H9 (cell line): Measurements from ENCODE around the gene PPBP. TPM values are rescaled to one million over a fixed set of nuclear protein-coding genes. Genes with fewer than 3 reads are reported as not detected.

Source experiments
- DNase-seq: peaks from one replicate; pipeline ENCODE4 v3.0.0-alpha.2; 2017
- H2AFZ ChIP-seq: one replicate; pipeline ENCODE4 v1.6.1; 2013; ENCODE audit warnings: mild to moderate bottlenecking, low read length, control low read depth, moderate library complexity
- H2AK5ac ChIP-seq: 2 replicates; pipeline ENCODE4 v1.6.1; 2013; ENCODE audit warnings: low read length, control low read depth, mixed read lengths; ENCODE audit not compliant: insufficient read length
- H2BK120ac ChIP-seq: one replicate; pipeline ENCODE4 v1.6.1; 2013; ENCODE audit warnings: low read depth, mild to moderate bottlenecking, low read length, control low read depth, inconsistent platforms; ENCODE audit not compliant: poor library complexity, severe bottlenecking
- H2BK12ac ChIP-seq: 2 replicates; pipeline ENCODE4 v1.6.1; 2013; ENCODE audit warnings: low read length, control low read depth, mixed read lengths, low read depth; ENCODE audit not compliant: insufficient read length
- H2BK15ac ChIP-seq: 2 replicates; pipeline ENCODE4 v1.6.1; 2013; ENCODE audit warnings: low read depth, low read length, control low read depth
- H2BK20ac ChIP-seq: one replicate; pipeline ENCODE4 v1.6.1; 2013; ENCODE audit warnings: low read depth, mild to moderate bottlenecking, low read length, control low read depth, inconsistent platforms; ENCODE audit not compliant: poor library complexity, severe bottlenecking
- H2BK5ac ChIP-seq: 2 replicates; pipeline ENCODE4 v1.6.1; 2013; ENCODE audit warnings: low read length, control low read depth, mixed read lengths; ENCODE audit not compliant: insufficient read length
- H3K14ac ChIP-seq: 2 replicates; pipeline ENCODE4 v1.6.1; 2013; ENCODE audit warnings: low read length, control low read depth; ENCODE audit not compliant: insufficient read depth
- H3K18ac ChIP-seq: 2 replicates; pipeline ENCODE4 v1.6.1; 2013; ENCODE audit warnings: low read depth, mild to moderate bottlenecking, mixed read lengths, low read length, control low read depth; ENCODE audit not compliant: insufficient read length
- H3K23ac ChIP-seq: 2 replicates; pipeline ENCODE4 v1.6.1; 2013; ENCODE audit warnings: low read length, control low read depth, mixed read lengths, low read depth; ENCODE audit not compliant: insufficient read length
- H3K23me2 ChIP-seq: 2 replicates; pipeline ENCODE4 v1.6.1; 2013; ENCODE audit warnings: low read depth, mild to moderate bottlenecking, mixed read lengths, low read length, control low read depth; ENCODE audit not compliant: insufficient read length, poor library complexity, severe bottlenecking
- H3K27ac ChIP-seq: 2 replicates; pipeline ENCODE4 v1.5.1; 2013; ENCODE audit warnings: low read length, control low read depth, mixed read lengths, low read depth; ENCODE audit not compliant: insufficient read length
- H3K27me3 ChIP-seq: 2 replicates; pipeline ENCODE4 v1.6.1; 2013; ENCODE audit warnings: low read length, control low read depth, inconsistent platforms; ENCODE audit not compliant: insufficient read depth
- H3K4ac ChIP-seq: 2 replicates; pipeline ENCODE4 v1.6.1; 2013; ENCODE audit warnings: low read depth, mild to moderate bottlenecking, control low read depth, inconsistent platforms, low read length, moderate library complexity
- H3K4me1 ChIP-seq: 2 replicates; pipeline ENCODE4 v1.6.1; 2013; ENCODE audit warnings: low read length, control low read depth, inconsistent platforms; ENCODE audit not compliant: insufficient read depth
- H3K4me2 ChIP-seq: 2 replicates; pipeline ENCODE4 v1.6.1; 2013; ENCODE audit warnings: low read length, control low read depth, mixed read lengths; ENCODE audit not compliant: insufficient read length, insufficient read depth
- H3K56ac ChIP-seq: 2 replicates; pipeline ENCODE4 v1.6.1; 2013; ENCODE audit warnings: low read depth, mild to moderate bottlenecking, mixed read lengths, low read length, control low read depth; ENCODE audit not compliant: insufficient read length
- H3K79me1 ChIP-seq: 2 replicates; pipeline ENCODE4 v1.6.1; 2013; ENCODE audit warnings: low read depth, mild to moderate bottlenecking, moderate library complexity, low read length, control low read depth, inconsistent platforms; ENCODE audit not compliant: insufficient read depth, poor library complexity, severe bottlenecking
- H3K79me2 ChIP-seq: 2 replicates; pipeline ENCODE4 v1.6.1; 2013; ENCODE audit warnings: low read length, control low read depth, inconsistent platforms; ENCODE audit not compliant: insufficient read depth
- H3K9ac ChIP-seq: 2 replicates; pipeline ENCODE4 v1.6.1; 2013; ENCODE audit warnings: low read length, control low read depth, mixed read lengths; ENCODE audit not compliant: insufficient read length; ENCODE audit errors: extremely low read depth
- H3K9me3 ChIP-seq: one replicate; pipeline ENCODE4 v1.6.1; 2013; ENCODE audit warnings: low read depth, low read length, inconsistent platforms; ENCODE audit not compliant: control insufficient read depth
- H3T11ph ChIP-seq: one replicate; pipeline ENCODE4 v1.6.1; 2013; ENCODE audit warnings: mild to moderate bottlenecking, low read length, control low read depth, inconsistent platforms
- H4K20me1 ChIP-seq: one replicate; pipeline ENCODE4 v1.6.1; 2013; ENCODE audit not compliant: control insufficient read depth, insufficient read length, insufficient read depth
- H4K5ac ChIP-seq: 2 replicates; pipeline ENCODE4 v1.6.1; 2013; ENCODE audit warnings: low read depth, mild to moderate bottlenecking, mixed read lengths, low read length, control low read depth; ENCODE audit not compliant: insufficient read length
- H4K8ac ChIP-seq: replicated peaks from 2 replicates; pipeline ENCODE4 v1.6.1; 2013; ENCODE audit warnings: low read length, control low read depth, mixed read lengths, low read depth; ENCODE audit not compliant: insufficient read length
- H4K91ac ChIP-seq: 2 replicates; pipeline ENCODE4 v1.6.1; 2013; ENCODE audit warnings: low read depth, mild to moderate bottlenecking, moderate library complexity, mixed read lengths, low read length, control low read depth; ENCODE audit not compliant: insufficient read length
- H3K27ac Mint-ChIP-seq, 3 experiments: 2 replicates in 2 of 3; 3 replicates in 1 of 3; pipeline ENCODE4 v1.8.0; 2020 to 2021; ENCODE audit warnings: mixed read lengths in 3 of 3, mild to moderate bottlenecking in 1 of 3, moderate library complexity in 1 of 3
- H3K27me3 Mint-ChIP-seq: 2 replicates; pipeline ENCODE4 v1.8.0; 2021; ENCODE audit warnings: low read depth, mild to moderate bottlenecking, moderate library complexity, mixed read lengths
- H3K36me3 Mint-ChIP-seq, 3 experiments: 2 replicates in 2 of 3; 3 replicates in 1 of 3; pipeline ENCODE4 v1.8.0; 2020 to 2021; ENCODE audit warnings: low read depth in 3 of 3, mixed read lengths in 3 of 3; ENCODE audit not compliant: insufficient read depth in 1 of 3
- H3K4me1 Mint-ChIP-seq, 2 experiments: 2 replicates each; pipeline ENCODE4 v1.8.0; 2020; ENCODE audit warnings: mixed read lengths in 2 of 2
- H3K4me3 Mint-ChIP-seq, 2 experiments: 2 replicates in 1 of 2; 3 replicates in 1 of 2; pipeline ENCODE4 v1.8.0; 2020 to 2021; ENCODE audit warnings: mild to moderate bottlenecking in 2 of 2, mixed read lengths in 2 of 2, moderate library complexity in 1 of 2
- H3K9me3 Mint-ChIP-seq, 2 experiments: 2 replicates in 1 of 2; 3 replicates in 1 of 2; pipeline ENCODE4 v1.8.0; 2020; ENCODE audit warnings: mild to moderate bottlenecking in 2 of 2, mixed read lengths in 2 of 2, moderate library complexity in 1 of 2
- WGBS: extraction: QIAGEN DNeasy Blood & Tissue Kit; methylation state at CpG from one replicate; pipeline ENCODE4 v1.1.7; 2013; ENCODE audit warnings: missing lambda C conversion rate, low lambda C conversion rate, mixed read lengths; ENCODE audit not compliant: insufficient read length; ENCODE audit errors: extremely low coverage; 5-methylcytosine and 5-hydroxymethylcytosine counted together
- total RNA-seq: library from RNA; stranded (reverse); gene quantifications from 2 replicates; pipeline ENCODE4 v1.2.1, GENCODE V29; 2021
- TF ChIP-seq, protein P1 (sequence below): fragments of 200-600 bp; sonication (generic); conservative IDR thresholded peaks from 3 replicates; pipeline ENCODE4 v1.8.0; 2021; ENCODE audit warnings: antibody characterized with exemption, mild to moderate bottlenecking

Gene PPBP
- total RNA-seq, 1 experiment from 2014 or later = 0.33 TPM

DNA sequence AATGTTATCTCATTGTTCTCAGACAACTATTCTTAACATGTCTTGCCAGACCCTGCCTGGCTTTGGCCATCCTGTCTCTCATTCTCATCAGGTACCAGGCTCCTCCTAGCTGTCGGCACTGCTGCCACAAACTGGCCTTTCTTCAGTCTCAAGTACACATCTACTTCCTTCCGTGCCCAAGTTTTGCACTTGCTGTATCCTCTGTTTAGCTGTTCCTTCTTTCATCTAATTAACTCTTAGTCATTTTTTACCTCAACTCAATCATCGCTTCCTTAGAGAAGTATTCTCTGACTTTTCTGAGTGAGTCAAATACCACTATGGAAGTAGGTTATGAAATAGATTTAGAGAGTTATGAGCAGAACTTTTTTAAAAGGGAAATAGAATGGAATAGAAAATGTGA lies 30.8 kb upstream of the PPBP start:
- WGBS = no CpG with 5 or more reads among the region's 3 CpGs
- TF ChIP-seq, protein P1, sequence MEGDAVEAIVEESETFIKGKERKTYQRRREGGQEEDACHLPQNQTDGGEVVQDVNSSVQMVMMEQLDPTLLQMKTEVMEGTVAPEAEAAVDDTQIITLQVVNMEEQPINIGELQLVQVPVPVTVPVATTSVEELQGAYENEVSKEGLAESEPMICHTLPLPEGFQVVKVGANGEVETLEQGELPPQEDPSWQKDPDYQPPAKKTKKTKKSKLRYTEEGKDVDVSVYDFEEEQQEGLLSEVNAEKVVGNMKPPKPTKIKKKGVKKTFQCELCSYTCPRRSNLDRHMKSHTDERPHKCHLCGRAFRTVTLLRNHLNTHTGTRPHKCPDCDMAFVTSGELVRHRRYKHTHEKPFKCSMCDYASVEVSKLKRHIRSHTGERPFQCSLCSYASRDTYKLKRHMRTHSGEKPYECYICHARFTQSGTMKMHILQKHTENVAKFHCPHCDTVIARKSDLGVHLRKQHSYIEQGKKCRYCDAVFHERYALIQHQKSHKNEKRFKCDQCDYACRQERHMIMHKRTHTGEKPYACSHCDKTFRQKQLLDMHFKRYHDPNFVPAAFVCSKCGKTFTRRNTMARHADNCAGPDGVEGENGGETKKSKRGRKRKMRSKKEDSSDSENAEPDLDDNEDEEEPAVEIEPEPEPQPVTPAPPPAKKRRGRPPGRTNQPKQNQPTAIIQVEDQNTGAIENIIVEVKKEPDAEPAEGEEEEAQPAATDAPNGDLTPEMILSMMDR = no peak
- Mint-ChIP-seq H3K4me3 (no peak overlapping the region), H3K9me3 (peaks cover 0 to 3% of the 10 kb centered on the region in 2 experiments; a peak in 3 of 5 replicates), H3K36me3 (peaks cover 0 to 4% (median 1%) of the 10 kb centered on the region in 3 experiments; a peak in 3 of 7 replicates), H3K4me1 (peaks cover 15 to 18% of the 10 kb centered on the region in 2 experiments), H3K27me3 (no peaks in the 10 kb centered on the region), H3K27ac (no peak overlapping the region)
- Histone ChIP-seq H3K23ac (no peak overlapping the region), H3K79me1 (no peaks in the 10 kb centered on the region), H3K56ac (no peak overlapping the region), H4K8ac (no peak overlapping the region), H2BK120ac (no peak overlapping the region), H3K27ac (no peak overlapping the region), H3K14ac (no peak overlapping the region), H3K9ac (no peak overlapping the region), H2BK15ac (no peak overlapping the region), H2AK5ac (no peak overlapping the region), H2BK20ac (no peak overlapping the region), H3K18ac (no peak overlapping the region), H3K4ac (no peak overlapping the region), H2BK12ac (no peak overlapping the region), H3K9me3 (no peaks in the 10 kb centered on the region), H4K20me1 (no peaks in the 10 kb centered on the region), H3K4me1 (peaks cover 5% of the 10 kb centered on the region; the same call in 1 of the 2 replicates), H3K79me2 (no peaks in the 10 kb centered on the region), H3K23me2 (no peaks in the 10 kb centered on the region), H3K27me3 (no peaks in the 10 kb centered on the region), H3T11ph (no peak overlapping the region), H2BK5ac (no peak overlapping the region), H4K91ac (no peak overlapping the region), H4K5ac (no peak overlapping the region), H3K4me2 (no peak overlapping the region), H2AFZ (no peak overlapping the region)
- DNase-seq = no peak
